ENCODE measurements around the gene FOXK1. TPM values are rescaled to one million over a fixed set of nuclear protein-coding genes. Genes with fewer than 3 reads are reported as not detected.

FOXK1 gene
- total RNA-seq, 4 donors from 2014 or later, result 28.0 to 59.9 (median 34.2) TPM

- H3K4me1 ChIP-seq, result peaks cover 0 to 3% (median 0%) of the 10 kb centered on the region in 4 donors
- no peak overlapping the region for H3K27ac ChIP-seq
- WGBS, 2 donors (ENCODE audit: low coverage in 1 of 2), result 96% methylated on average over 29 of the region's 29 CpGs; no CpG with 5 or more reads in 1 of the 2 donors
- H3K36me3 ChIP-seq, result peaks cover 0 to 74% (median 32%) of the 10 kb centered on the region in 4 donors
- in situ Hi-C loops (cut with MboI; ENCODE audit: low pct_ligation_motif_present in 1 of 4, low pct_unique_long_range_greater_than_20kb in 1 of 4, low sequenced_read_pairs in 3 of 4), result loop anchor here in 3 of 4 donors (10.0 to 25.0 kb wide), 2 partner anchors 114 to 146 kb away; no protein-coding TSS in a partner anchor
- TF ChIP-seq POLR2A (IDR thresholded peaks at IDR 0.05), result no peak
- TF ChIP-seq, protein P1, sequence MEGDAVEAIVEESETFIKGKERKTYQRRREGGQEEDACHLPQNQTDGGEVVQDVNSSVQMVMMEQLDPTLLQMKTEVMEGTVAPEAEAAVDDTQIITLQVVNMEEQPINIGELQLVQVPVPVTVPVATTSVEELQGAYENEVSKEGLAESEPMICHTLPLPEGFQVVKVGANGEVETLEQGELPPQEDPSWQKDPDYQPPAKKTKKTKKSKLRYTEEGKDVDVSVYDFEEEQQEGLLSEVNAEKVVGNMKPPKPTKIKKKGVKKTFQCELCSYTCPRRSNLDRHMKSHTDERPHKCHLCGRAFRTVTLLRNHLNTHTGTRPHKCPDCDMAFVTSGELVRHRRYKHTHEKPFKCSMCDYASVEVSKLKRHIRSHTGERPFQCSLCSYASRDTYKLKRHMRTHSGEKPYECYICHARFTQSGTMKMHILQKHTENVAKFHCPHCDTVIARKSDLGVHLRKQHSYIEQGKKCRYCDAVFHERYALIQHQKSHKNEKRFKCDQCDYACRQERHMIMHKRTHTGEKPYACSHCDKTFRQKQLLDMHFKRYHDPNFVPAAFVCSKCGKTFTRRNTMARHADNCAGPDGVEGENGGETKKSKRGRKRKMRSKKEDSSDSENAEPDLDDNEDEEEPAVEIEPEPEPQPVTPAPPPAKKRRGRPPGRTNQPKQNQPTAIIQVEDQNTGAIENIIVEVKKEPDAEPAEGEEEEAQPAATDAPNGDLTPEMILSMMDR (IDR thresholded peaks at IDR 0.05), result no peak
- no peak for TF ChIP-seq POLR2AphosphoS5 (IDR thresholded peaks at IDR 0.05)
- TF ChIP-seq EP300 (IDR thresholded peaks at IDR 0.05; ENCODE audit: low read depth), result no peak
- no peaks in the 10 kb centered on the region for H3K9me3 ChIP-seq
- no peaks in the 10 kb centered on the region for H3K27me3 ChIP-seq
- intact Hi-C loops (cut with DNase I; ENCODE audit: low total_unique reads), result no loop called here
- H3K4me3 ChIP-seq, result no peak overlapping the region
- no peak for DNase-seq
Measured at GRCh38 chr7:4758791-4759190, 76.7 kb downstream of the FOXK1 start.

GRCh38 chr7:4759211-4759610, 77.1 kb downstream of the FOXK1 start:
- Histone ChIP-seq H3K27me3 (no peaks in the 10 kb centered on the region), H3K4me1 (no peaks in the 10 kb centered on the region), H3K4me3 (no peak overlapping the region), H3K9me3 (no peaks in the 10 kb centered on the region), H3K27ac (no peak overlapping the region), H3K36me3 (peaks cover 0 to 76% (median 33%) of the 10 kb centered on the region in 4 donors)
- intact Hi-C loops (cut with DNase I; ENCODE audit: low total_unique reads), result no loop called here
- TF ChIP-seq POLR2AphosphoS5 (IDR thresholded peaks at IDR 0.05) (no peak), EP300 (IDR thresholded peaks at IDR 0.05; ENCODE audit: low read depth) (no peak), POLR2A (IDR thresholded peaks at IDR 0.05) (no peak)
- TF ChIP-seq, protein P1 (IDR thresholded peaks at IDR 0.05), result no peak
- in situ Hi-C loops (cut with MboI; ENCODE audit: low pct_ligation_motif_present in 1 of 4, low pct_unique_long_range_greater_than_20kb in 1 of 4, low sequenced_read_pairs in 3 of 4), result loop anchor here in 3 of 4 donors (10.0 to 25.0 kb wide), 2 partner anchors 114 to 147 kb away; no protein-coding TSS in a partner anchor
- no peak for DNase-seq
- 96% methylated on average over 40 of the region's 40 CpGs; no CpG with 5 or more reads in 1 of the 2 donors for WGBS, 2 donors (ENCODE audit: low coverage in 1 of 2)

DNA sequence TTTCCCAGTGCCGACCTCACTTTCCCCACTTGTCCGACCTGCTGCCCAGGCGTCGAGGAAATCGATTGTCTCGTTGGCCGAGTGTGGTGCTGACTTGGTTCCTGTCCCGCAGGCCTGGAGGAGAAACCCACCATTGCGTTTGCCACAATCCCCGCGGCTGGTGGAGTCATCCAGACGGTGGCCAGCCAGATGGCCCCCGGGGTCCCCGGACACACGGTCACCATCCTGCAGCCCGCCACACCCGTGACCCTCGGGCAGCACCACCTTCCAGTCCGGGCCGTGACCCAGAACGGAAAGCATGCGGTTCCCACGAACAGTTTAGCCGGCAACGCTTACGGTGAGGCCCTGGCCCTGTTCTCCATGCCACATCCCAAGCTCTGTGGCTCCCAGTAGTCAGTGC, 78.9 kb downstream of the FOXK1 start:
- Histone ChIP-seq H3K27me3 (no peaks in the 10 kb centered on the region), H3K4me1 (peaks cover 0 to 15% (median 3%) of the 10 kb centered on the region in 4 donors), H3K4me3 (no peak overlapping the region), H3K9me3 (no peaks in the 10 kb centered on the region), H3K27ac (no peak overlapping the region), H3K36me3 (peaks cover 0 to 60% (median 29%) of the 10 kb centered on the region in 4 donors)
- WGBS, 2 donors (ENCODE audit: low coverage in 1 of 2), result 95 to 98% methylated on average over 7 to 22 of the region's 26 CpGs
- TF ChIP-seq EP300 (IDR thresholded peaks at IDR 0.05; ENCODE audit: low read depth), result no peak
- no peak for TF ChIP-seq POLR2AphosphoS5 (IDR thresholded peaks at IDR 0.05)
- TF ChIP-seq POLR2A (IDR thresholded peaks at IDR 0.05), result no peak
- TF ChIP-seq, protein P1 (IDR thresholded peaks at IDR 0.05), result no peak
- in situ Hi-C loops (cut with MboI; ENCODE audit: low pct_ligation_motif_present in 1 of 4, low pct_unique_long_range_greater_than_20kb in 1 of 4, low sequenced_read_pairs in 3 of 4) (loop anchor here in 2 of 4 donors (25.0 kb wide), 1 partner anchor 149 kb away; no protein-coding TSS in a partner anchor), intact Hi-C loops (cut with DNase I; ENCODE audit: low total_unique reads) (no loop called here)
- no peak for DNase-seq

DNA sequence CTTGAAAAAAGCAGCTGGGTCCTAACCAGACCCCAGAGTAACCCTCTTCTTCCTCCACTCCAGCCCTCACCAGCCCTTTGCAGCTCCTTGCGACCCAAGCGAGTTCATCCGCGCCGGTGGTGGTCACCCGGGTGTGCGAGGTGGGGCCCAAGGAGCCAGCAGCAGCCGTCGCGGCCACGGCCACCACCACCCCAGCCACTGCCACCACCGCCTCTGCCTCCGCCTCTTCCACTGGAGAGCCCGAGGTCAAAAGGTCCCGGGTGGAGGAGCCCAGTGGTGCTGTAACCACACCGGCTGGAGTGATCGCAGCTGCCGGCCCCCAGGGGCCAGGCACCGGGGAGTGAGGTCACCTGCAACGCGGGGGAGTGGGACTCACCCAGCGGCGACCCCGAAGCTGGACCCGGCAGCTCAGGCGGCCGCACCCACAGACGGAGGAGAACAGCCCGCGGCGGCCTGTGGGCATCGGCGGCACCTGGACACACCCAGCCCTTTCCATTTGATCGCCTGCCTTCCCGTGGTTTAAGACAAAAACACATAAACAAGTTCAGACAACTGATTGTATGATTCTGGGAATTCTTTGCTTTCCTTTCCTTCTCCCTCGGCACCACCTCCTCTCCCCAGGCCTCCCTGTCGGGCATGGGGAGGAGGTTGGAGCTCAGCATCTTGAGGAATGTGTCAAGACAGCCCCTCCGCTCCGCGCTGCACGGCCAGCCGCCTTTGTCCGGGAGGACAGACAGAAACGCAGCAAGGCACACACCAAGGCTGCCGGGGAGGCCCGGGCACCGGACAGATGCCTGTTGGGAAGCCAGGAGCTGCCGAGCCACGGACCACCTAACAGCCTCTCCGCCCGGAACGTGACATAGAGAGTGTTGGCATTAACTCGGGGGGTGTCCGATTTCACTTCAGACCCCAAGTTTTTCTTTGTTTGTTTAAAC, 80.3 kb downstream of the FOXK1 start:
- TF ChIP-seq EP300 (IDR thresholded peaks at IDR 0.05; ENCODE audit: low read depth) (no peak), POLR2AphosphoS5 (IDR thresholded peaks at IDR 0.05) (no peak), POLR2A (IDR thresholded peaks at IDR 0.05) (no peak)
- TF ChIP-seq, protein P1 (IDR thresholded peaks at IDR 0.05), result no peak
- intact Hi-C loops (cut with DNase I; ENCODE audit: low total_unique reads) (no loop called here), in situ Hi-C loops (cut with MboI; ENCODE audit: low pct_ligation_motif_present in 1 of 4, low pct_unique_long_range_greater_than_20kb in 1 of 4, low sequenced_read_pairs in 3 of 4) (loop anchor here in 2 of 4 donors (25.0 kb wide), 1 partner anchor 150 kb away; no protein-coding TSS in a partner anchor)
- no peak for DNase-seq
- WGBS, 2 donors (ENCODE audit: low coverage in 1 of 2), result 88 to 95% methylated on average over 3 to 53 of the region's 54 CpGs
- no peak overlapping the region for H3K27ac ChIP-seq
- H3K4me1 ChIP-seq, result peaks cover 0 to 15% (median 8%) of the 10 kb centered on the region in 4 donors
- H3K36me3 ChIP-seq, result peaks cover 0 to 55% (median 23%) of the 10 kb centered on the region in 4 donors
- no peak overlapping the region for H3K4me3 ChIP-seq
- H3K27me3 ChIP-seq, result no peaks in the 10 kb centered on the region
- H3K9me3 ChIP-seq, result no peaks in the 10 kb centered on the region

All from transverse colon (tissue), 4 donors.